D341Med (cell line): ENCODE results near the gene TBC1D1.
A peak's percentile ranks its signal among the peaks of the same experiment; 100 is the strongest.

ENCODE experiments used
- DNase-seq: peaks from one replicate; pipeline ENCODE4 v3.0.0; 2012; ENCODE audit warnings: low spot score

TBC1D1 gene, protein sequence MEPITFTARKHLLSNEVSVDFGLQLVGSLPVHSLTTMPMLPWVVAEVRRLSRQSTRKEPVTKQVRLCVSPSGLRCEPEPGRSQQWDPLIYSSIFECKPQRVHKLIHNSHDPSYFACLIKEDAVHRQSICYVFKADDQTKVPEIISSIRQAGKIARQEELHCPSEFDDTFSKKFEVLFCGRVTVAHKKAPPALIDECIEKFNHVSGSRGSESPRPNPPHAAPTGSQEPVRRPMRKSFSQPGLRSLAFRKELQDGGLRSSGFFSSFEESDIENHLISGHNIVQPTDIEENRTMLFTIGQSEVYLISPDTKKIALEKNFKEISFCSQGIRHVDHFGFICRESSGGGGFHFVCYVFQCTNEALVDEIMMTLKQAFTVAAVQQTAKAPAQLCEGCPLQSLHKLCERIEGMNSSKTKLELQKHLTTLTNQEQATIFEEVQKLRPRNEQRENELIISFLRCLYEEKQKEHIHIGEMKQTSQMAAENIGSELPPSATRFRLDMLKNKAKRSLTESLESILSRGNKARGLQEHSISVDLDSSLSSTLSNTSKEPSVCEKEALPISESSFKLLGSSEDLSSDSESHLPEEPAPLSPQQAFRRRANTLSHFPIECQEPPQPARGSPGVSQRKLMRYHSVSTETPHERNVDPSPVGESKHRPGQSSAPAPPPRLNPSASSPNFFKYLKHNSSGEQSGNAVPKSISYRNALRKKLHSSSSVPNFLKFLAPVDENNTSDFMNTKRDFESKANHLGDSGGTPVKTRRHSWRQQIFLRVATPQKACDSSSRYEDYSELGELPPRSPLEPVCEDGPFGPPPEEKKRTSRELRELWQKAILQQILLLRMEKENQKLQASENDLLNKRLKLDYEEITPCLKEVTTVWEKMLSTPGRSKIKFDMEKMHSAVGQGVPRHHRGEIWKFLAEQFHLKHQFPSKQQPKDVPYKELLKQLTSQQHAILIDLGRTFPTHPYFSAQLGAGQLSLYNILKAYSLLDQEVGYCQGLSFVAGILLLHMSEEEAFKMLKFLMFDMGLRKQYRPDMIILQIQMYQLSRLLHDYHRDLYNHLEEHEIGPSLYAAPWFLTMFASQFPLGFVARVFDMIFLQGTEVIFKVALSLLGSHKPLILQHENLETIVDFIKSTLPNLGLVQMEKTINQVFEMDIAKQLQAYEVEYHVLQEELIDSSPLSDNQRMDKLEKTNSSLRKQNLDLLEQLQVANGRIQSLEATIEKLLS (N-terminal part only)

DNA sequence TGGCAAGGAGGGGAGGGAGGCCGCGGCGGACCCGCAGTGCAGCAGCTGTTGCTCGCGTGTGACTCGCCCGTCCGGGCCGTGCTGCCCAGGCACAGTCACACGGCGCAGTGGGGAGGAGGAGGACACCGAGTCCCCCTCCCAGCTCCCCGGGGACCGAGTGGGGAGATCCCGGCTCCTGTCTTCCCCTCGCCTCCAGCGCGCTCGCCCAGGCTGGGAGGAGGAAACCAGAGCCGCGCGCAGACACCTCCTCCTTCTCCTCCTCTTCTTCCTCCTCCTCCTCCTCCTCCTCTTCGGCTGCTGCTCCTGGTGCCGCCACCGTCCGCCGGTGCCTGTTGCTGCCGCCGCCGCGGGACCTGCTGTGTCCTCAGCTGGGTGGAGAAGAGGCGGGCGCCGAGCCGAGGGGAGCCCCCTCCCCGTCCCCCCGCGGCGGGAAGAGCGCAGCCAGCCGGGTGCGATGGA lies at the start of gene TBC1D1:
TBC1D1 (plus strand) TSS at position 284 of the 459 bp plus-strand sequence. CDS start 11,012 bp downstream, outside the sequence.
- peak; percentile 64 for DNase-seq

DNA sequence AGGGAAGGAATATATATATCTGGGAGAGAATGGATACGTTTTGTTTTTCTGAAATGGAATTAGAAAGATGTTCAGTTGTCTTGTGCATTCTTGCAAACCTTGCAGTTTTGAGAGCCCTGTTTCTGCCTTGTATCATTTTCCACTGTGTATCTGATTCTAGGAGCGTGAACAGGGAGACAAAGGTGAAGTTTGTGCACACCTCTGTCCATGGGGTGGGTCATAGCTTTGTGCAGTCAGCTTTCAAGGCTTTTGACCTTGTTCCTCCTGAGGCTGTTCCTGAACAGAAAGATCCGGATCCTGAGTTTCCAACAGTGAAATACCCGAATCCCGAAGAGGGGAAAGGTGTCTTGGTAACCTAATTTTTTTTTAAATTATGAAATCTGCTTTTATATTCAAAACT lies 46.7 kb upstream of the TBC1D1 start:
- no peak for DNase-seq

- no peak for DNase-seq
These were observed 45.7 kb upstream of the TBC1D1 start for GRCh38 chr4:37845201-37845600.

DNA sequence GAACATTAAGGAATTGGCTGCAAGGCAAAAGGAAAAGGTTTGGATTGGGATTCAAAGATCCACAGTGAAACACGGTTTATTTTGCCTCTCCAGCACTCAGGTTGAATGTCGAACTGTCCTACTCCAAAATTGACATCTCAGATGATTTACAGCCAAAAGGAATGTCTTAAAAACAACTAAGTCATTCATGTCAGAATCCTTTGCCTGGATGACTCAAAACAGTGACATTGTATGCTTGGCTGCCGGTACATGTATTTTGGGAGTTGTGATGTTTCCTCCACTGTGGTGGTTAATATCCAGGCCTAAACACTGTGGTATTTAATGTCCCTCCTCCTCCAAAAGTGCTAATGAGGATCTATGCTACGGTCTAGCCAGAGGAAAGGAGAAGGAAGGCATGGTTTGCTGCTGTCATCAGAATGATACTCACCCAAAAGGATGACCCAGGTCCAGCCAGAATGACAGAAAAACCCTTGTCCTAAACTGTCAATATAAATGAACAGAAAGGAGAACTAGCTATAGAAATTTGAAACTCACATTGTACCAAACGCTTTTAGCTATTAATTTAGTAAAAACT lies 43.5 kb upstream of the TBC1D1 start:
- no peak for DNase-seq

DNA sequence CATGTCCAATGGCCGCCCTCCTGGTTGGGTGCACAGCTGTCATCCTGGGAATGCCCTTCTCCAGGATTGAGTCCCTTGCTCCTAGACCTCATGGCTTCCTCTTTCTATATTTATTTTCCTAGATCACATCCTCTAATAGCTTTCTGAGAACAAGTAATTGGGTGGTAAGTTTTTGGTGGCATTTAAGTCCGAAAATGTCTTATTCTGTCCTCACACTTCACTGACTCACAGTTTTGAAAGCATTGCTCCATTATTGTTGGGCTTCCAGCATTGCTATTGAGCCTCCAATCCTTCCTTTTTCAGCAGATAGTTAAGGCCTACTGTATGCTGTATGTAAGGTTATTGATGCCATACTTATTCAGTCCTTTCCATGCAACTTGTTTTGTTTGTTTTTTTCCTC lies 38.5 kb upstream of the TBC1D1 start:
- no peak for DNase-seq

DNA sequence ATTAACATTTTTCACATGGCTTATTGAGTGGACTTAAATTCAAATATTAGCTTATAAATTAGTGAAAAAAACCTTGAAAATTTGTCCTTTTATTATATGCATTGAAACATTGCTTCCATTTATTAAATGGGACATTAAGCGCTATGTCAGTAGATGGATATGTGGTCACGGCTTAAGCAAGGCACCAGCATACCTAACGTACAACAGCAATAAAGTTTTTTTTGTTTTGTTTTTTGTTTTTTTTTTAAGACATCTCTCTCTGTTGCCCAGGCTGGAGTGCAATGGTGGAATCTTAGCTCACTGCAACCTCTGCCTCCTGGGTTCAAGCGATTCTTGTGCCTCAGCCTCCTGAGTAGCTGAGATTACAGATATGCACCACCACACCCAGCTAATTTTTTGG lies 32.8 kb upstream of the TBC1D1 start:
- DNase-seq = no peak

DNA sequence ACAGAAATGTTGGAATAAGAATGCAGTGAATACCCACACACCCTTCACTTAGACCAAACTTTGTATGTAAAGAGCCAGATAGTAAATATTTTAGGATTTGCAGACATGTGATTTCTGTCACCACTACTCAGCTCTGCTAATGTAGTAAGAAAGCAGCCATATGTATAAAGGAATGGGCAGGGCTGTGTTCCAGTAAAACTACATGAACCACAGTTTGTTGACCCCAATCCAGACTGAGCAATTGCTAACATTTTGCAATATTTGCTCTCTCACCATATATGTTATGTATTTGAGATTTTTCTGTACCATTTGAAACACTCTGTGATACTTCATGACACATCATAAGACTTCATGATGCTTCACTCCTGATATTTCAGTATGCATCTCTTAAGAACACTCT lies 32.0 kb upstream of the TBC1D1 start:
- DNase-seq = no peak

DNA sequence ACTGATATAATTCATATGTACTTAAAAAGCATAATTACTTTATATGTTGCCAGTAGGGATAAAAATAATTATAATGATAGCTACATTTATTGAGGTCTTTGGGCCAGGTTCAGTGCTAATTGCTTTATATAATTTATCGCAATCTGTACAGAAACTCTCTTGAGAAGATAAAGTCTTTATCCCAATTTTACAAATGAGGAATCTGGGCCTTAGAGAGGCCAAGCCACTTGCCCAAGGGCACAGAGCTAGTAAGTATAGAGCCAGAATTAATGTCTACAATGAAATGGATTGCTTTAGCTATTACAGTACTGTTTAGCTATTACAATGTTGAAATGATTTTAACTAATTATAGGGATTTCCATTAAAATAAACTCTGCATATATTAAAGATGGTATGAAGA lies 30.6 kb upstream of the TBC1D1 start:
- DNase-seq = no peak

DNA sequence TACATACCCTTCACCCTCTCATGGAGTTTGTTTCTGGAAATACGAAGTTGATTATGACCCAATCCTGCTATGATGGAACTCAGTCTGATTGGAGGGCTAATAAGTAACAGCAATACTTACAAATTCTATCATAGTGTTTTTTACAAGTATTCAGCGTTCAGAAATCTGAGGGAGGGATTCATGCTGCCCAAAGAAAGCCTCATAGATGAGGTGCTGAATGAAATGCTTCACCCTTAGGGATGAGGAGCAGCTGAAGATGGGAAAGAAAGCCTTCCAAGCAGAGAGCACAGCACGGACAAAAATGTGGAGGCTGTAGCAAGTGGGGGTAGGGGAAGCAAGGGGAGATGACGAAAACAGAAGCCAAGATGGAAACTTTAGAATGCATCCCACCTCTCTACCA lies 27.9 kb upstream of the TBC1D1 start:
- no peak for DNase-seq

GRCh38 chr4:37864786-37865185 lies 26.1 kb upstream of the TBC1D1 start:
- no peak for DNase-seq

DNA sequence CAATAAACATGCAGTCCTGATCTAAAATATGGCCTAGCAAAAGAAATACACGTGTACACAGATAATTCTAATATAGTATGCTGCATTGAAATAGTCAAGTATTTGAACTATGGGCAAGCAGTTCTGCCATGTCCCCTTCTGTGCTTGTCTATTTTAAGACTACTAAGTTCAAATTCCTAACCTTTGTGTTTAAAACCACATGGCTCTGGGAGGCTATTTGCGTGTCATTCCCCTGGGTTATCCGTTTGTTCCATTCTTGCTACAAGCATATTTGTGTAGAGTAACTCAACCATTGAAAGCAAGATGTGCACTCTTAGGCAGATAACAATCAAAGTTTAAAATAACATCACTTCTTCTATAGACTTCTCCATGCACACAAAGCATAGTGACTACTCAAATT lies 25.4 kb upstream of the TBC1D1 start:
- DNase-seq = no peak

DNA sequence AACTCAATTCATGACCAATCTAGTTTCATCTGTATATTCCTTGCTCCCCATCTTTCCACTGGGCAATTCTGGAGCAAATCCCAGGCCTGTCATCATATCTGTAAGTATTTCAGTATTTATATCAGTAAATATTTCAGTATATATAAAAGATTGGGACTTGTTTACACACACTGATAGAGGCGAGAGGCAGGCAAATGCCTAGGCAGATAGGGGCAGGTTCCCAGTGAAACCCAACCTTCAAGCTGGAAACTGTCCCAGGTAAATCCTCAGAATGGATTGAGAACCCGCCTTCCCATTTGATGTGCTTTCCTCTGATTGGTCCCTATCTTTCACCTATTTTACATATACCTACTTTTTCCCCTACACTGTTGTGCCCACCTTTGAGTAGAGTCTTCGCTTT lies 23.8 kb upstream of the TBC1D1 start:
- no peak for DNase-seq

DNA sequence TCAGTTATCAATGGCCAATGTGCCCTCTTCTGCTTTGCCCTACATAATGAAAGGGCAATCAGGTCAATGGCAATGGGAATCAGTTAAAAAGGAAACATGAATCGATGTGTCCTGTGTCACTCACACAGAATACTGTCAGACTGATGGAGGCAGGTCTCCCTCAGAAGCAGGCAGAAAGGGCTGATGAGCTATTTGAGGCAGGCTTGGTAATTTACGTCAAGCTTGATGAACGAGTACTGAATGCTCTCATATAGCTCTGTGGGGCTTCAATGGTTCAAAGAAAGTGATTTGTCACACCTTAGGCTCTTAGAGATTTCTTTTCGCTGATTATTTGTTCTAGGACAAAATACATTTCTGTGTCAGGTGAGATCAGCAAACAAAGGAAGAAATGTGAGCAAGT lies 22.6 kb upstream of the TBC1D1 start:
- DNase-seq = no peak

DNA sequence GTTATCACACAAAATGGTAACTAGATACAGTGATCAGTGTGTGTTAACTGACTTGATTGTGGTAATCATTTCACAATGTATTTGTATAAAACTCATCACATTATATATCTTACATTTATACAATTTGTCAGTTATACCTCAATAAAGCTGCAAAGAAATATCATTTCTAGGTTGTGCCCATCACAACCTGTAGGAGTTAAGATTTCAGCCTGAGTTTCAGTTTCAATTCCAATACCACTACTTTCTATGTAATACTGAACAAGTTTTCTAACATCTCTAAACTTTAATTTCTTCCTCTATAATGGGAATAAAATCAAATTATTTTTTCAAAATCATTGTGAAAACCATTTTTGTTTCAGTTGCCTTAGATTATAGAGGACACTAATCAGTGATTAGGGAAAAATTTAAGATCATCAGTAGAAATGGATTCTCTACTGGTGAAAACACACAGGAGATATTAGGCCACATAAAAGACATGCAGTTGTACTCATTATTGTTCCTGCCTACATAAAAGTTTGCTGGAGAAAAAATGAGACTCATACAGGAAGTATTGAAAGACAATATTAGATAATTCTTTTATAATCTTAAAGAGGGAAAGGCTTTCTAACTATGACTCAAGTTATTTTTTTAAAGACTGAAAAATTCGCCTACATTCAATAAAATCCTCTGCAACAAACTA lies 18.4 kb upstream of the TBC1D1 start:
- no peak for DNase-seq

DNA sequence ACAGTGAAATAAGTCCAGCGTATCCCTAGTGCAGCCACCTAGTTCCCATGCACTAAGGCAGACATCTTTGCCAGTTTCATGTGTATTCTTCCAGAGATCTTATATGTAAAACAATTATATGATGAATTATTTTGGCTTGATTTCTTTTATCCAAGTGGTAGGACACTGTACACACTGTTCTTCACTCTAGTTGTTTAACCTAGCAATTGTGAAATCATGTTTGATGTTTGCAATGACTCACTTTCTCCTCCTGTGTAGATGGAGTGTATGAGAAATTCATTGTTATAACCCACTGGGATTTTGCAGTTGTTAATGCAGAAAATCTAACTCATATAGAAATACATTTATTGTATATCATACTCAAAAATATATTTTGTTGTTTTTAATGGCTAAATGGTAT lies 17.5 kb upstream of the TBC1D1 start:
- DNase-seq = no peak

GRCh38 chr4:37876156-37876555 lies 14.7 kb upstream of the TBC1D1 start:
- DNase-seq = no peak

- DNase-seq = no peak
These were observed 11.5 kb upstream of the TBC1D1 start for GRCh38 chr4:37879365-37879764.

- DNase-seq = no peak
These were observed 9.1 kb upstream of the TBC1D1 start for GRCh38 chr4:37881811-37882210.

DNA sequence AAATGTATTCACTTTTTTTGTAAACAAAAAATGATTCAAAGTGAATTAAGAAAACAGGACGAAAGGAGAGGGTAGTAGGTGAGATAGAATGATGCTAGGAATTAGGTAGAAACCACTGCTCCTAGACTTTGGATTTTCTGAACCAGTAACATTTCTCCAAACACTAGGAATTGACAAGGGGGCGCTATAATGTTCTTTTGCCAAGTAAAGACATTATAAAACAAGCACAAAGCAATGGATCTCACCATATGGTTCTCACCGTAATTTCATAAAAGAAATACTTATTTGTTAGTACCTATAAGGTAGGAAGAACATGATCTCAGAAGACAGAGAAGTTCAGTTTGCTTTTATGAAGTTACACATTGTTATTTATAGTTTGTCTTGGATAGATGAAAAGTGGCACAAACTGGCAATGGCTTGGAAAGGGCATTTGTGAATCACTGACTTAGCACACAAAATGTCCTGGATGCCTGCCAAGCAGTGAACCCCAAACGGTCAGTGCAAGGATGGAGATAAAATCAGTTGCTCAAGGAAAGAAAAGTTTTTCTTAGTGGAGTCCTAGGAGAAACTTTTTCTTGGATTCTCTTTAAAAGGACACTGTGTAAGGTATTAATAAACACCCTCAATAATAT lies 8.1 kb upstream of the TBC1D1 start:
- DNase-seq = no peak

GRCh38 chr4:37884855-37885487 lies 5.9 kb upstream of the TBC1D1 start:
- no peak for DNase-seq

- DNase-seq = no peak
These were observed 5.4 kb upstream of the TBC1D1 start for GRCh38 chr4:37885496-37885895.
